Measurements from ENCODE around the gene P2RY6. TPM values are rescaled to one million over a fixed set of nuclear protein-coding genes. Genes with fewer than 3 reads are reported as not detected.

Gene P2RY6
- total and polyA plus RNA-seq, 2 experiments from 2014 or later = 2.6 to 8.9 TPM

DNA sequence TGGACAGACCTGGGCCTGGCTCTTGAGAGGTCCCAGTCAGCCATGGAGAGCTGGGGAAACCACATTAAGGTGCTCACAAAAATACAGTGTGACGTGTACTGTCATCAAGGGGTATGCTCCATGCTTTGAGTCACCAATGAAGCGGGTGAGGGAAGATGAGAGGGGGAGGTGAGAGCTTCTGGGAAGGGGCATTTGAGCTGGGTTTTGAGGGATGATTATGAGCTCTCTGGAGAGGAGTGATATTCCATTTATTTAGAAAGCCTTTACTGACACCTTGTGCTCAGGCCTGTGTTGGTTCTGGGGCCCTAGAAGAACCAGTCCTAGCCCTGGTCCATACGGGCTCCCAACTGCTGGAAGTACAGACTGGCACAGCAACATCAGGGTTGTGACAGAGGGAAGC lies 25.6 kb downstream of the P2RY6 start:
- DNase-seq (ENCODE audit: low spot score) = no peak
- H3K4me3 ChIP-seq = no peak overlapping the region
- H2AFZ ChIP-seq = no peak overlapping the region
- no peaks in the 10 kb centered on the region for H4K20me1 ChIP-seq (ENCODE audit: insufficient read depth, poor library complexity, severe bottlenecking)
- TF ChIP-seq EZH2 (IDR thresholded peaks at IDR 0.05; ENCODE audit: borderline replicate concordance) (no peak), EZH2phosphoT487 (IDR thresholded peaks at IDR 0.05; ENCODE audit: low read depth, severe bottlenecking, unreplicated experiment) (no peak)
- TF ChIP-seq, protein P1, sequence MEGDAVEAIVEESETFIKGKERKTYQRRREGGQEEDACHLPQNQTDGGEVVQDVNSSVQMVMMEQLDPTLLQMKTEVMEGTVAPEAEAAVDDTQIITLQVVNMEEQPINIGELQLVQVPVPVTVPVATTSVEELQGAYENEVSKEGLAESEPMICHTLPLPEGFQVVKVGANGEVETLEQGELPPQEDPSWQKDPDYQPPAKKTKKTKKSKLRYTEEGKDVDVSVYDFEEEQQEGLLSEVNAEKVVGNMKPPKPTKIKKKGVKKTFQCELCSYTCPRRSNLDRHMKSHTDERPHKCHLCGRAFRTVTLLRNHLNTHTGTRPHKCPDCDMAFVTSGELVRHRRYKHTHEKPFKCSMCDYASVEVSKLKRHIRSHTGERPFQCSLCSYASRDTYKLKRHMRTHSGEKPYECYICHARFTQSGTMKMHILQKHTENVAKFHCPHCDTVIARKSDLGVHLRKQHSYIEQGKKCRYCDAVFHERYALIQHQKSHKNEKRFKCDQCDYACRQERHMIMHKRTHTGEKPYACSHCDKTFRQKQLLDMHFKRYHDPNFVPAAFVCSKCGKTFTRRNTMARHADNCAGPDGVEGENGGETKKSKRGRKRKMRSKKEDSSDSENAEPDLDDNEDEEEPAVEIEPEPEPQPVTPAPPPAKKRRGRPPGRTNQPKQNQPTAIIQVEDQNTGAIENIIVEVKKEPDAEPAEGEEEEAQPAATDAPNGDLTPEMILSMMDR (IDR thresholded peaks at IDR 0.05; ENCODE audit: poor library complexity) = no peak
- no peaks in the 10 kb centered on the region for H3K27me3 ChIP-seq
- H3K36me3 ChIP-seq (replicated peaks; ENCODE audit: insufficient read depth, low read depth) = no peaks in the 10 kb centered on the region
- 96% methylated on average over 3 of the region's 3 CpGs for WGBS (ENCODE audit: low lambda C conversion rate, missing lambda C conversion rate)
- H3K79me2 ChIP-seq = no peaks in the 10 kb centered on the region
- H3K9me2 ChIP-seq (replicated peaks; ENCODE audit: insufficient read depth) = no peaks in the 10 kb centered on the region
- H3K9me3 ChIP-seq (ENCODE audit: low read depth) = no peaks in the 10 kb centered on the region
- H3K4me1 ChIP-seq (ENCODE audit: insufficient read depth) = no peaks in the 10 kb centered on the region
- H3K4me2 ChIP-seq = no peak overlapping the region
- no peak overlapping the region for H3K27ac ChIP-seq

GRCh38 chr11:73298233-73298632 lies 26.1 kb downstream of the P2RY6 start:
- TF ChIP-seq, protein P1 (IDR thresholded peaks at IDR 0.05; ENCODE audit: poor library complexity) = no peak
- TF ChIP-seq EZH2phosphoT487 (IDR thresholded peaks at IDR 0.05; ENCODE audit: low read depth, severe bottlenecking, unreplicated experiment) = no peak
- TF ChIP-seq EZH2 (IDR thresholded peaks at IDR 0.05; ENCODE audit: borderline replicate concordance) = no peak
- Histone ChIP-seq H3K4me3 (no peak overlapping the region), H4K20me1 (ENCODE audit: insufficient read depth, poor library complexity, severe bottlenecking) (no peaks in the 10 kb centered on the region), H3K9me3 (ENCODE audit: low read depth) (no peaks in the 10 kb centered on the region), H3K36me3 (replicated peaks; ENCODE audit: insufficient read depth, low read depth) (no peaks in the 10 kb centered on the region), H3K27ac (no peak overlapping the region), H2AFZ (no peak overlapping the region), H3K79me2 (no peaks in the 10 kb centered on the region), H3K4me1 (ENCODE audit: insufficient read depth) (no peaks in the 10 kb centered on the region), H3K4me2 (no peak overlapping the region), H3K27me3 (no peaks in the 10 kb centered on the region), H3K9me2 (replicated peaks; ENCODE audit: insufficient read depth) (no peaks in the 10 kb centered on the region)
- no peak for DNase-seq (ENCODE audit: low spot score)
- WGBS (ENCODE audit: low lambda C conversion rate, missing lambda C conversion rate) = 68% methylated on average over 5 of the region's 5 CpGs

DNA sequence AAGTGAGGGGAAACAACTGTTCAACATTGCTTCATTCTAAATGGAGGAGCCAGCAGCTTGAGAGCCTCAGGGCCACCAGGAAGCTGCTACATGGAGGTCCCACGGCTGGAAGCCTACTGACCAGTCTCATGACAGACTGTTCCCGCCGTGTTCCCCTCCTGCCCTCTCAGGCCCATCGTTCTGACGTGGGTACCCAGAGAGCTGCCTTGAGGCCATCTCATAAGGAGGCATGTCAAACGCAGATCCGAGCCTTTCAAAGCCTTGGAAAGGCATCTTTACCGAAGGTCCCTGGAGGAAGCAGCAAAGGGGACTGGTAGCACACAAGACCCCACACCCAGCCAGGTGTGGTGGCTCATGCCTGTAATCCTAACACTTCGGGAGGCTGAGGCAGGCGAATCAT lies 27.6 kb downstream of the P2RY6 start:
- H3K36me3 ChIP-seq (replicated peaks; ENCODE audit: insufficient read depth, low read depth) = no peaks in the 10 kb centered on the region
- H3K4me1 ChIP-seq (ENCODE audit: insufficient read depth) = no peaks in the 10 kb centered on the region
- no peak overlapping the region for H3K4me2 ChIP-seq
- H3K4me3 ChIP-seq = no peak overlapping the region
- TF ChIP-seq, protein P1 (IDR thresholded peaks at IDR 0.05; ENCODE audit: poor library complexity) = no peak
- TF ChIP-seq EZH2phosphoT487 (IDR thresholded peaks at IDR 0.05; ENCODE audit: low read depth, severe bottlenecking, unreplicated experiment) = no peak
- no peak for TF ChIP-seq EZH2 (IDR thresholded peaks at IDR 0.05; ENCODE audit: borderline replicate concordance)
- no peaks in the 10 kb centered on the region for H3K27me3 ChIP-seq
- no peak overlapping the region for H2AFZ ChIP-seq
- no peaks in the 10 kb centered on the region for H3K79me2 ChIP-seq
- no peaks in the 10 kb centered on the region for H3K9me3 ChIP-seq (ENCODE audit: low read depth)
- no peaks in the 10 kb centered on the region for H4K20me1 ChIP-seq (ENCODE audit: insufficient read depth, poor library complexity, severe bottlenecking)
- no peaks in the 10 kb centered on the region for H3K9me2 ChIP-seq (replicated peaks; ENCODE audit: insufficient read depth)
- no peak for DNase-seq (ENCODE audit: low spot score)
- no peak overlapping the region for H3K27ac ChIP-seq
- WGBS (ENCODE audit: low lambda C conversion rate, missing lambda C conversion rate) = 87% methylated on average over 10 of the region's 10 CpGs
